Adrenal gland (tissue), 12 donors: ENCODE results near the gene SMCO4. TPM values are rescaled to one million over a fixed set of nuclear protein-coding genes. Genes with fewer than 3 reads are reported as not detected.

Experiments used
- DNase-seq, 7 donors: peaks; one replicate each; pipeline ENCODE4 v3.0.0-alpha.2; 2019 to 2020
- H3K27ac ChIP-seq, 5 donors: fragments of 200-600 bp; sonication (generic) in 4 of 5; 1 replicate in 3 of 5; 2 replicates in 2 of 5; pipeline versions ENCODE4 v1.5.1 to v1.8.0; 2016 to 2020; ENCODE audit warnings: mild to moderate bottlenecking in 1 of 5
- H3K27me3 ChIP-seq: fragments of 200-600 bp; 2 replicates; pipeline ENCODE4 v1.8.0; 2021
- H3K36me3 ChIP-seq, 2 donors: fragments of 200-600 bp; replicated peaks in 1 of 2; 1 replicate in 1 of 2; 2 replicates in 1 of 2; pipeline versions ENCODE4 v1.5.1 to v1.8.0; 2018 to 2022
- H3K4me1 ChIP-seq, 2 donors: fragments of 200-600 bp; replicated peaks in 1 of 2; 1 replicate in 1 of 2; 2 replicates in 1 of 2; pipeline versions ENCODE4 v1.5.1 to v1.8.0; 2018 to 2021
- H3K4me3 ChIP-seq, 4 donors: fragments of 200-600 bp; sonication (generic) in 3 of 4; one replicate each; pipeline ENCODE4 v1.5.1; 2016 to 2018
- H3K9me3 ChIP-seq, 3 donors: fragments of 200-600 bp; sonication (generic) in 1 of 3; replicated peaks in 1 of 3; 1 replicate in 2 of 3; 2 replicates in 1 of 3; pipeline versions ENCODE4 v1.5.1 to v1.8.0; 2016 to 2021
- CTCF ChIP-seq, 6 experiments: fragments of 450-650 bp in 4 of 6; fragments of 200-600 bp in 2 of 6; sonication (generic) in 1 of 6; IDR thresholded peaks; 1 replicate in 5 of 6; 2 replicates in 1 of 6; pipeline versions ENCODE4 v1.5.1 to v1.8.0; 2016 to 2021; ENCODE audit warnings: antibody characterized with exemption in 6 of 6, mild to moderate bottlenecking in 2 of 6, moderate library complexity in 1 of 6
- POLR2A ChIP-seq, 2 donors: fragments of 450-650 bp; IDR thresholded peaks; one replicate each; pipeline ENCODE4 v1.6.1; 2017; ENCODE audit warnings: antibody characterized with exemption in 2 of 2, mild to moderate bottlenecking in 2 of 2, moderate library complexity in 1 of 2
- WGBS, 4 donors: extraction: QIAGEN DNeasy Blood & Tissue Kit in 2 of 4; methylation state at CpG; one replicate each; pipeline versions ENCODE4 v1.1.5 to v1.1.7; 2013 to 2017; 5-methylcytosine and 5-hydroxymethylcytosine counted together
- intact Hi-C, 2 donors: fragments of 100-400 bp; cut with DNase I; formaldehyde crosslinking; loops; one replicate each; pipeline versions ENCODE4 v1.14.1 to v1.15.0; 2022 to 2023
- polyA plus RNA-seq, 3 donors: library from polyadenylated mRNA; stranded (reverse); fragments of 200-250 nt in 2 of 3; fragments of 350-450 nt in 1 of 3; fragmentation: Illumina TruSeq in 1 of 3; extraction: RNeasy Lipid Tissue Mini Kit (QIAGEN cat#74804) in 1 of 3; gene quantifications; one replicate each; pipeline ENCODE4 v1.2.3, GENCODE V29; 2013 to 2014
- total RNA-seq, 9 donors: library from RNA; depleted of rRNA in 4 of 9; stranded (reverse); fragments of >200 nt in 4 of 9; fragments of 120-200 nt in 1 of 9; fragmentation: NEBNext Ultra II Directional in 1 of 9; extraction: Animal tissue kit (Norgen Biotek cat#: 25700) in 1 of 9; gene quantifications; one replicate each; pipeline versions ENCODE4 v1.1.0 to v1.2.4, GENCODE V29; 2013 to 2023
- donor health status: healthy with polysubstance abuse.
- donor health status: Bipolar disorder and iron deficiency.
- donor health status: DM: yes; HTN: yes; CAD: no.
- donor health status: DM: no; HTN: no; CAD: no.
- donor health status: DM: no; HTN: no; CAD: no.
- donor health status: DM: yes; HTN: yes; CAD: no.

Gene SMCO4
- total and polyA plus RNA-seq, 12 donors = 23.2 to 108 (median 73.2) TPM

DNA sequence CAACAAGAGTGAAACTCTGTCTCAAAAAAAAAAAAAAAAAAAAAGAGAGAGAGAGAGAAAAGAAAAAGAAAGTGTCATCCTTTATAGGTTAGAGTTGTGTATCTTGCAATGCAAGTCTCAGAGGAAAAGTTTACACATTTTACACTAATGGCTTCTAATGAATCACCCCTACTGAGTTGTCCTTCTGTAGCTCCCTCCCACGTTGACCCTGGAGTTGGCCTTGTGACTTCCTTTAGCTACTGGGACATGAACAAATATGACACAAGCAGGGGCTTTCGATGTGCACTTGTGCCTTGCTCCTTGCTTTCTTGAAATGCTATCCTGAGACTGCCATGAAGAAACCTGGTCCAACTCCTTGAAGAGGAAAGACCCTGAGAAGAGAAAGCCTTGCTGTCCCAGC, 2.4 kb upstream of the SMCO4 start:
- intact Hi-C loops = loop anchor here (5.0 to 10.0 kb wide), 2 partner anchors 107 to 109 kb away; no protein-coding TSS in a partner anchor
- DNase-seq = peak in 5 of 7 donors; percentile 40 to 64 (median 53)
- Histone ChIP-seq H3K4me3 (no peak overlapping the region), H3K27me3 (no peaks in the 10 kb centered on the region), H3K27ac (no peak overlapping the region), H3K9me3 (no peaks in the 10 kb centered on the region), H3K36me3 (no peaks in the 10 kb centered on the region), H3K4me1 (peaks cover 16 to 26% of the 10 kb centered on the region in 2 donors)
- 20 to 34% (median 30%) methylated on average over 2 of the region's 2 CpGs for WGBS, 4 donors
- TF ChIP-seq POLR2A (IDR thresholded peaks at IDR 0.05) = no peak
- no peak for TF ChIP-seq CTCF (IDR thresholded peaks at IDR 0.05)

DNA sequence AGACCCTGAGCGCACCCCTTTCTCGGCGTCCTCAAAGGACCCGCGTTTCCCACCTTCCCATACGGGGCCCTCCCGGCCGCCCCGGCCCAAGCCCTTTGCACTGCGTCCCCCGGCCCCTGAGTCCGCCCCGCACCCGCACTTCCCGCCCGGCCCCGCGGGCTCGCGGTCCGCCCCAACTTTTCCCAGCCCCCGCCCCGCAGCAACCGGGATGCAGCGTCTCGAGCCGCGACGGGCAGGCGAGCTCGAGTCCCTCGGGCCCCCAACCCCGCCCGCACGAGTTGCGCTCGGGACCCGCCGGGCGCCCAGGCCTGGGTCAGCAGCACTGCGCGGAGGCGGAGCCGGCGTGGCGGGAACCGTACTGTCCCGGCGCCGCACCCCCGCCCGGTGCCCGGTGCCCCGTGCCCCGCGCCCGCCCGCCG, 371 bp downstream of the SMCO4 start:
- intact Hi-C loops = loop anchor here (5.0 to 10.0 kb wide), 2 partner anchors 112 to 306 kb away; no protein-coding TSS in a partner anchor
- peaks cover 16 to 44% of the 10 kb centered on the region in 2 donors for H3K4me1 ChIP-seq

GRCh38 chr11:93541884-93542810, 1.0 kb downstream of the SMCO4 start:
- 3 to 8% (median 5%) methylated on average over 11 to 29 of the region's 29 CpGs for WGBS, 4 donors
- H3K4me1 ChIP-seq = peaks cover 23 to 50% of the 10 kb centered on the region in 2 donors
- DNase-seq = peak; percentile 36 to 72 (median 61)
- peak overlapping the region; percentile 62 to 93 (median 90) for H3K27ac ChIP-seq
- H3K36me3 ChIP-seq = no peaks in the 10 kb centered on the region
- no peaks in the 10 kb centered on the region for H3K9me3 ChIP-seq
- intact Hi-C loops = loop anchor here (5.0 to 10.0 kb wide), 2 partner anchors 113 to 305 kb away; no protein-coding TSS in a partner anchor
- peak overlapping the region in 3 of 4 donors; percentile 65 to 94 (median 65) for H3K4me3 ChIP-seq
- no peaks in the 10 kb centered on the region for H3K27me3 ChIP-seq
- TF ChIP-seq CTCF (IDR thresholded peaks at IDR 0.05) (peak in 2 of 6 experiments; percentile 3 to 16), POLR2A (IDR thresholded peaks at IDR 0.05) (peak in 1 of 2 donors; percentile 70)

More for the DNA sequence above, 371 bp downstream of the SMCO4 start:
- DNase-seq = peak in 5 of 7 donors; percentile 44 to 61 (median 56)
- Histone ChIP-seq H3K4me3 (peak overlapping the region in 3 of 4 donors; percentile 65 to 94 (median 65)), H3K9me3 (no peaks in the 10 kb centered on the region), H3K27ac (peak overlapping the region; percentile 62 to 93 (median 90)), H3K27me3 (no peaks in the 10 kb centered on the region), H3K36me3 (no peaks in the 10 kb centered on the region)
- WGBS, 4 donors = 0 to 1% (median 0%) methylated on average over 1 to 53 of the region's 59 CpGs
- TF ChIP-seq POLR2A (IDR thresholded peaks at IDR 0.05) (no peak), CTCF (IDR thresholded peaks at IDR 0.05) (no peak)

DNA sequence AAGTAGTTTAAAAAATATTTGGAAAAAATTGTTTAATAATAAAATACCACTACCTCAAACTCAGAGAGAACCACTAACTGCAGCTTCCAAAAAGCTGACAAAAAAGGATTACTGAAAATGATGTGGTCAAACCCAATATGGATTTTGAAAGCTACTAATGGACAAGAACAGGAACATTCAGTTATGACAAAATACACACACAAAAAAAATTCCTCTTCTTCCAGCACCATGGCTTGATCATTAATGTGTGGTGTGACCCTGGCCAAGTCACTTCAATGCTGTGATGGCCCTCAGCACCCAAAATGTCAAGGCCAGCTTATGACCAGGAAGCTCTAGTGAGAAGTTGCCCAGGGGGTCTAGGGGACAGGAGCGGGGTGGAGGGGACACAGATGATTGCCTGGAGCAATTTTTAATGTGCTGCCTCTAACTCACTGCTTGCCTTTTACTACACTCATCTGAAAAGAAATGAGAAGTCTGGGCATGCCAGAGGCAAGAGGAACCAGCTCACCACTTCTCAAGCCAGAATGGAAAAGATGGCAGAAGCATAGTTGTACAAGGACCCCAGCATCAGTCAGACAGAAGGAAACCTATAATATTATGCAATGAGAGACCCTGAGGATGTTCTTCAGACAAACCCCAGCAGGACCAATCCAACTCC, 2.2 kb downstream of the SMCO4 start:
- Histone ChIP-seq H3K27me3 (no peaks in the 10 kb centered on the region), H3K36me3 (no peaks in the 10 kb centered on the region), H3K27ac (peak overlapping the region in 4 of 5 donors; percentile 82 to 93 (median 90)), H3K9me3 (no peaks in the 10 kb centered on the region), H3K4me1 (peaks cover 34 to 62% of the 10 kb centered on the region in 2 donors), H3K4me3 (no peak overlapping the region)
- 63 to 83% (median 68%) methylated on average over 1 of the region's 1 CpG for WGBS, 4 donors
- intact Hi-C loops = loop anchor here (5.0 to 10.0 kb wide), 2 partner anchors 114 to 304 kb away; no protein-coding TSS in a partner anchor
- DNase-seq = peak in 1 of 7 donors; percentile 37
- no peak for TF ChIP-seq POLR2A (IDR thresholded peaks at IDR 0.05)
- TF ChIP-seq CTCF (IDR thresholded peaks at IDR 0.05) = no peak
